OCI-LY3 (cell line): Measurements from ENCODE around the gene UNC93A.

Source experiments
- H2AFZ ChIP-seq: fragments of 200-600, 300-600 bp; shearing (Covaris generic); 2 replicates; pipeline ENCODE4 v1.6.0; 2014; ENCODE audit warnings: antibody characterized with exemption, low read depth, low read length
- H3K27ac ChIP-seq: fragments of 200-600, 300-600 bp; sonication (generic); 2 replicates; pipeline ENCODE4 v1.5.1; 2014; ENCODE audit warnings: mild to moderate bottlenecking, low read length, moderate library complexity, mixed read lengths
- H3K27me3 ChIP-seq: fragments of 200-600, 300-600 bp; sonication (generic); 2 replicates; pipeline ENCODE4 v1.6.1; 2014; ENCODE audit warnings: low read depth, low read length, mixed read lengths
- H3K36me3 ChIP-seq: fragments of 200-600, 300-600 bp; sonication (generic); replicated peaks from 2 replicates; pipeline ENCODE3; 2014; ENCODE audit warnings: low read depth, low read length, mixed read lengths
- H3K4me1 ChIP-seq: fragments of 300-600, 200-600 bp; sonication (generic); 2 replicates; pipeline ENCODE4 v1.6.1; 2014; ENCODE audit warnings: low read length, mixed read lengths
- H3K4me2 ChIP-seq: fragments of 200-600, 300-600 bp; sonication (generic); 2 replicates; pipeline ENCODE4 v1.6.1; 2014; ENCODE audit warnings: low read length, mixed read lengths
- H3K4me3 ChIP-seq: fragments of 300-600, 200-600 bp; sonication (generic); 2 replicates; pipeline ENCODE4 v1.5.1; 2014; ENCODE audit warnings: antibody characterized with exemption, mild to moderate bottlenecking, low read length, moderate library complexity
- H3K79me2 ChIP-seq: fragments of 300-600, 200-600 bp; shearing (Covaris generic); 2 replicates; pipeline ENCODE4 v1.6.1; 2014; ENCODE audit warnings: mild to moderate bottlenecking, low read length, mixed read lengths
- H3K9ac ChIP-seq: fragments of 300-600, 200-600 bp; shearing (Covaris generic); 2 replicates; pipeline ENCODE4 v1.6.0; 2014; ENCODE audit warnings: mild to moderate bottlenecking, low read length, moderate library complexity
- H3K9me3 ChIP-seq: fragments of 200-600, 300-600 bp; shearing (Covaris generic); 2 replicates; pipeline ENCODE4 v1.6.1; 2014; ENCODE audit warnings: low read length, mixed read lengths; ENCODE audit not compliant: insufficient read depth
- H4K20me1 ChIP-seq: fragments of 200-600, 300-600 bp; sonication (generic); 2 replicates; pipeline ENCODE4 v1.6.1; 2016; ENCODE audit warnings: low read length, mixed read lengths; ENCODE audit not compliant: insufficient read depth
- EZH2phosphoT487 ChIP-seq: fragments of 200-600 bp; shearing (Covaris generic); IDR thresholded peaks from 2 replicates; pipeline ENCODE4 v1.6.1; 2018; ENCODE audit warnings: antibody characterized with exemption, mixed run types, low read depth
- TF ChIP-seq, protein P1 (sequence below): fragments of 200-600, 300-600 bp; sonication (generic); IDR thresholded peaks from 2 replicates; pipeline ENCODE4 v1.5.1; 2014; ENCODE audit warnings: antibody characterized with exemption, low read length, low read depth

The UNC93A gene

DNA sequence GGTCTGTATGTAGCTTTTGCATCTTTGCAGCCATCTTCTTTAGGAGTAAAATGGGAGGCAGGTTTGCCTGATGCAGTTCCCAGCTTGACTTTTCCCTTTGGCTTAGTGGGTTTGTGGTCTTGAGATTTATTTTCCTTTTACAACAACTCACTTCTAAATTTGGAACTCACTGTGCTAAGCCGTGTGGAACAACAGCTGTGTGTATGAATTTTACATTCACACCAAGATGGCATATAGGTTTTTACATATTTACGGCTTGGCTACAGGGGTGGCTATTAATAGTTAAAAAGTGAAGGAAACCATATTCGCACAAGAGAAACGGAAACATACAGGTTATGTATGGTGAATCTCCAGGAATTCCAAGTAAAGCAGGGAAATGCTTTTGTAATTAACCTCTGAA lies 36.3 kb downstream of the UNC93A start:
- no peaks in the 10 kb centered on the region for H3K9me3 ChIP-seq
- no peaks in the 10 kb centered on the region for H4K20me1 ChIP-seq
- H3K27me3 ChIP-seq = no peaks in the 10 kb centered on the region; the same call in 1 of the 2 replicates
- no peaks in the 10 kb centered on the region for H3K4me1 ChIP-seq
- H2AFZ ChIP-seq = no peak overlapping the region
- TF ChIP-seq, protein P1, sequence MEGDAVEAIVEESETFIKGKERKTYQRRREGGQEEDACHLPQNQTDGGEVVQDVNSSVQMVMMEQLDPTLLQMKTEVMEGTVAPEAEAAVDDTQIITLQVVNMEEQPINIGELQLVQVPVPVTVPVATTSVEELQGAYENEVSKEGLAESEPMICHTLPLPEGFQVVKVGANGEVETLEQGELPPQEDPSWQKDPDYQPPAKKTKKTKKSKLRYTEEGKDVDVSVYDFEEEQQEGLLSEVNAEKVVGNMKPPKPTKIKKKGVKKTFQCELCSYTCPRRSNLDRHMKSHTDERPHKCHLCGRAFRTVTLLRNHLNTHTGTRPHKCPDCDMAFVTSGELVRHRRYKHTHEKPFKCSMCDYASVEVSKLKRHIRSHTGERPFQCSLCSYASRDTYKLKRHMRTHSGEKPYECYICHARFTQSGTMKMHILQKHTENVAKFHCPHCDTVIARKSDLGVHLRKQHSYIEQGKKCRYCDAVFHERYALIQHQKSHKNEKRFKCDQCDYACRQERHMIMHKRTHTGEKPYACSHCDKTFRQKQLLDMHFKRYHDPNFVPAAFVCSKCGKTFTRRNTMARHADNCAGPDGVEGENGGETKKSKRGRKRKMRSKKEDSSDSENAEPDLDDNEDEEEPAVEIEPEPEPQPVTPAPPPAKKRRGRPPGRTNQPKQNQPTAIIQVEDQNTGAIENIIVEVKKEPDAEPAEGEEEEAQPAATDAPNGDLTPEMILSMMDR = no peak
- TF ChIP-seq EZH2phosphoT487 = no peak
- no peak overlapping the region for H3K4me2 ChIP-seq
- H3K9ac ChIP-seq = no peak overlapping the region
- no peaks in the 10 kb centered on the region for H3K36me3 ChIP-seq
- no peak overlapping the region for H3K27ac ChIP-seq
- no peaks in the 10 kb centered on the region for H3K79me2 ChIP-seq
- H3K4me3 ChIP-seq = no peak overlapping the region

DNA sequence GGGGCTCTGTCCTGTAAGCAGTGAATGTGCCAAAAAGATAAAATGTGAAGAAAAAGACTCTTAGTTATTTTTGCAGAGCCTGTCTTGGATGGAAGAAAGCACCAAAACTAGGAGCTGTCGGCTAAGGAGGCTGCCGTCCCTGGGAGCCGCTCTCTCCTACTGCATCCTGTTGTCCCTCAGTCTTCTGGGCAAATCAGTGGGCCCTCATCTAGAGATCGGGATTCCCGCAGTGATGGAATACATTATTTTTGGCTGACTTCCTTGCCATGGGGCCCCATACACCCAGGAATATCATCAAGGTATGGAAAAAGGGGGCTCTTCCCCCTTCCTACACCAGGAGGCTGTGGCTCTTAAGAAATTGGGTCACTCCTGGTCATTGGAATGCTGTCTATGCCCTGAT lies 37.0 kb downstream of the UNC93A start:
- Histone ChIP-seq H3K4me2 (no peak overlapping the region), H3K4me3 (no peak overlapping the region), H3K4me1 (no peaks in the 10 kb centered on the region), H3K9ac (no peak overlapping the region), H3K27me3 (no peaks in the 10 kb centered on the region; the same call in 1 of the 2 replicates), H2AFZ (no peak overlapping the region), H3K36me3 (no peaks in the 10 kb centered on the region), H3K9me3 (no peaks in the 10 kb centered on the region), H4K20me1 (no peaks in the 10 kb centered on the region), H3K79me2 (no peaks in the 10 kb centered on the region), H3K27ac (no peak overlapping the region)
- TF ChIP-seq, protein P1 = no peak
- no peak for TF ChIP-seq EZH2phosphoT487

DNA sequence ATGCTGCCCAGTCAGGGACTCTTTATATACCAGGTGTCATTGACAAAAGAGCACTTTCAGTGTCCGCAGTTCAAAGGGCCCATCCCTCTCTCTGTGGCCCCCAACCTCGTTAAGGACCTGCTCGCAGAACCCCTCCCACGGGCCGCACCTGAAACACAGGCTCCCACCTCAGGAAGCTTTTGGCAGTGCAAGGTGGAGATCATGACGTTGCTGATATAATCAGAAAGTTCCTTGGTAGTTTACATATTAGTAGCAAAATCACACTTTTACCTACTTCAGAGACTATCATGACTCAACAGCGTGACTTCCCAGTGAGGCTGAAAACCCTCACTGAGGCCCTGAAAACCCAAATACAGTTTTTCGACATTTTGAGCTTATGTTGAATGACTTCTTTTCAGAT lies 37.9 kb downstream of the UNC93A start:
- no peak overlapping the region for H3K27ac ChIP-seq
- H2AFZ ChIP-seq = no peak overlapping the region
- H3K4me1 ChIP-seq = no peaks in the 10 kb centered on the region
- H3K4me3 ChIP-seq = no peak overlapping the region
- H4K20me1 ChIP-seq = no peaks in the 10 kb centered on the region
- no peaks in the 10 kb centered on the region for H3K9me3 ChIP-seq
- no peaks in the 10 kb centered on the region for H3K79me2 ChIP-seq
- H3K27me3 ChIP-seq = no peaks in the 10 kb centered on the region; the same call in 1 of the 2 replicates
- H3K4me2 ChIP-seq = no peak overlapping the region
- H3K36me3 ChIP-seq = no peaks in the 10 kb centered on the region
- H3K9ac ChIP-seq = no peak overlapping the region
- TF ChIP-seq EZH2phosphoT487 = no peak
- TF ChIP-seq, protein P1 = no peak

DNA sequence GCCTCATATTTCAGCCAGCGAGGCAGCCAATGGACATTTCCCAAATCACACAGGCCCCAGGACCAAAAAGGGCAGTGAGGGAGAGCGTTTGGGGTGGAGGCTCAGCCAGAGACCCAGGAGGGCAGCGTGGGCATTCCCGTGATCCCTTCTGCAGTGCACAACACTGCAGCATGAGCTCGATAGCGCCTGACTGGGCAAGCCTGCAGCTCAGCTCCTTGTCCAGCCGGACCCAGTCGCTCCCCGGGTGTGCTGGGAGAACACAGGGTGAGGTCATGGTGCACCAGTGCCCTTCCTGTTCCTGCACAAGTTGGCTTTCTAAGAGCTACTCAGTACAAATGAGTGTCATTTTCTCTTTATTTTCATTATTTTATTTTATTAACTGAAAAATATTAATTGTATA lies 39.6 kb downstream of the UNC93A start:
- H3K4me3 ChIP-seq = no peak overlapping the region
- no peaks in the 10 kb centered on the region for H4K20me1 ChIP-seq
- H2AFZ ChIP-seq = no peak overlapping the region
- H3K79me2 ChIP-seq = no peaks in the 10 kb centered on the region
- TF ChIP-seq EZH2phosphoT487 = no peak
- TF ChIP-seq, protein P1 = no peak
- H3K9me3 ChIP-seq = no peaks in the 10 kb centered on the region
- H3K4me2 ChIP-seq = no peak overlapping the region
- no peak overlapping the region for H3K27ac ChIP-seq
- no peaks in the 10 kb centered on the region; the same call in 1 of the 2 replicates for H3K27me3 ChIP-seq
- no peaks in the 10 kb centered on the region for H3K36me3 ChIP-seq
- H3K4me1 ChIP-seq = no peaks in the 10 kb centered on the region
- no peak overlapping the region for H3K9ac ChIP-seq
